ENCODE results near the gene BPIFB3. TPM values are rescaled to one million over a fixed set of nuclear protein-coding genes. Genes with fewer than 3 reads are reported as not detected.

The BPIFB3 gene
- total RNA-seq, 1 experiment from 2014 or later = not detected

DNA sequence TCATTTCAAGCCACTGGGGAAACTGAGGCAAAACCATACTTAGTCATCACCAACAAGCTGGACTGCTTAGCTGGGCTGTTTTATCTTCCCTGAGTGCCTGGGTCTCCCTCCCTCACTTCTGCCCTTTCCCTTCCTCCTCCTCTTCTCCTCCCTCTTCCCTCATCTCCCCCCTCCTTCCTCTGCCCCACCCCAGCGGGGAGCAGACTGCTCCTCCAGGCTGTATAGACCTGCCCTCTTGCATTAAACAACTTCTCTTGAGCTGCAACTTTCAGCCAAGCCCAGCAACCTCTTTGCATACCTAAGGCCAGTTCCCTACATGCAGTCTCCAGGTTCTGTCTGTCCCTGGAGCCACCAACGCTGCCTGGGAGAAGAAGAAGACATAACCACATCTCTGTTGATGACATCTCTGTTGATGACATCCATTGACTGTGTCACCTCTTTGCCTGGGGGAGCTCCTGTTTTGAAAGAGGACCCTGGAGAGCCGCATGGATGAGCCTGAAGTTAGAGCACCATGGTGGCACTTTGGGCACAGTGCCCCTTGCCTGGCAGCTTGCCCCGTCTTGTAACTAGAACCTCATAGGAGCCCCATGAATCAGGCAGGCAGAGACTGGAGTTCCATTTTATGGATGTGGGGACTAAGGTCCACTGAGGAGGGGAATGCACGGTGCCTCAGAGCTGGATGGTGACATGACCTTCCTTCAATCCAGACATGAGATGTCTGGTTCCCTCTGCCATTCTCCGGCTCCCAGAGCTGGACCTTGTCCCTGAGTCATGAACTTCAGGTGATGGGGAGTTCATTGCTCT is 30.1 kb upstream of the BPIFB3 start (continued):
- TF ChIP-seq, protein P1, sequence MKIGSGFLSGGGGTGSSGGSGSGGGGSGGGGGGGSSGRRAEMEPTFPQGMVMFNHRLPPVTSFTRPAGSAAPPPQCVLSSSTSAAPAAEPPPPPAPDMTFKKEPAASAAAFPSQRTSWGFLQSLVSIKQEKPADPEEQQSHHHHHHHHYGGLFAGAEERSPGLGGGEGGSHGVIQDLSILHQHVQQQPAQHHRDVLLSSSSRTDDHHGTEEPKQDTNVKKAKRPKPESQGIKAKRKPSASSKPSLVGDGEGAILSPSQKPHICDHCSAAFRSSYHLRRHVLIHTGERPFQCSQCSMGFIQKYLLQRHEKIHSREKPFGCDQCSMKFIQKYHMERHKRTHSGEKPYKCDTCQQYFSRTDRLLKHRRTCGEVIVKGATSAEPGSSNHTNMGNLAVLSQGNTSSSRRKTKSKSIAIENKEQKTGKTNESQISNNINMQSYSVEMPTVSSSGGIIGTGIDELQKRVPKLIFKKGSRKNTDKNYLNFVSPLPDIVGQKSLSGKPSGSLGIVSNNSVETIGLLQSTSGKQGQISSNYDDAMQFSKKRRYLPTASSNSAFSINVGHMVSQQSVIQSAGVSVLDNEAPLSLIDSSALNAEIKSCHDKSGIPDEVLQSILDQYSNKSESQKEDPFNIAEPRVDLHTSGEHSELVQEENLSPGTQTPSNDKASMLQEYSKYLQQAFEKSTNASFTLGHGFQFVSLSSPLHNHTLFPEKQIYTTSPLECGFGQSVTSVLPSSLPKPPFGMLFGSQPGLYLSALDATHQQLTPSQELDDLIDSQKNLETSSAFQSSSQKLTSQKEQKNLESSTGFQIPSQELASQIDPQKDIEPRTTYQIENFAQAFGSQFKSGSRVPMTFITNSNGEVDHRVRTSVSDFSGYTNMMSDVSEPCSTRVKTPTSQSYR (CRISPR knock-in tag; IDR thresholded peaks at IDR 0.05) = no peak
- TF ChIP-seq CBFB (CRISPR knock-in tag; IDR thresholded peaks at IDR 0.05; ENCODE audit: low read depth) (no peak), ZNF671 (CRISPR knock-in tag; IDR thresholded peaks at IDR 0.05) (no peak)
- TF ChIP-seq, protein P2, sequence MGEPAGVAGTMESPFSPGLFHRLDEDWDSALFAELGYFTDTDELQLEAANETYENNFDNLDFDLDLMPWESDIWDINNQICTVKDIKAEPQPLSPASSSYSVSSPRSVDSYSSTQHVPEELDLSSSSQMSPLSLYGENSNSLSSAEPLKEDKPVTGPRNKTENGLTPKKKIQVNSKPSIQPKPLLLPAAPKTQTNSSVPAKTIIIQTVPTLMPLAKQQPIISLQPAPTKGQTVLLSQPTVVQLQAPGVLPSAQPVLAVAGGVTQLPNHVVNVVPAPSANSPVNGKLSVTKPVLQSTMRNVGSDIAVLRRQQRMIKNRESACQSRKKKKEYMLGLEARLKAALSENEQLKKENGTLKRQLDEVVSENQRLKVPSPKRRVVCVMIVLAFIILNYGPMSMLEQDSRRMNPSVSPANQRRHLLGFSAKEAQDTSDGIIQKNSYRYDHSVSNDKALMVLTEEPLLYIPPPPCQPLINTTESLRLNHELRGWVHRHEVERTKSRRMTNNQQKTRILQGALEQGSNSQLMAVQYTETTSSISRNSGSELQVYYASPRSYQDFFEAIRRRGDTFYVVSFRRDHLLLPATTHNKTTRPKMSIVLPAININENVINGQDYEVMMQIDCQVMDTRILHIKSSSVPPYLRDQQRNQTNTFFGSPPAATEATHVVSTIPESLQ (CRISPR knock-in tag; IDR thresholded peaks at IDR 0.05) = no peak
- TF ChIP-seq, protein P3, sequence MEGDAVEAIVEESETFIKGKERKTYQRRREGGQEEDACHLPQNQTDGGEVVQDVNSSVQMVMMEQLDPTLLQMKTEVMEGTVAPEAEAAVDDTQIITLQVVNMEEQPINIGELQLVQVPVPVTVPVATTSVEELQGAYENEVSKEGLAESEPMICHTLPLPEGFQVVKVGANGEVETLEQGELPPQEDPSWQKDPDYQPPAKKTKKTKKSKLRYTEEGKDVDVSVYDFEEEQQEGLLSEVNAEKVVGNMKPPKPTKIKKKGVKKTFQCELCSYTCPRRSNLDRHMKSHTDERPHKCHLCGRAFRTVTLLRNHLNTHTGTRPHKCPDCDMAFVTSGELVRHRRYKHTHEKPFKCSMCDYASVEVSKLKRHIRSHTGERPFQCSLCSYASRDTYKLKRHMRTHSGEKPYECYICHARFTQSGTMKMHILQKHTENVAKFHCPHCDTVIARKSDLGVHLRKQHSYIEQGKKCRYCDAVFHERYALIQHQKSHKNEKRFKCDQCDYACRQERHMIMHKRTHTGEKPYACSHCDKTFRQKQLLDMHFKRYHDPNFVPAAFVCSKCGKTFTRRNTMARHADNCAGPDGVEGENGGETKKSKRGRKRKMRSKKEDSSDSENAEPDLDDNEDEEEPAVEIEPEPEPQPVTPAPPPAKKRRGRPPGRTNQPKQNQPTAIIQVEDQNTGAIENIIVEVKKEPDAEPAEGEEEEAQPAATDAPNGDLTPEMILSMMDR (IDR thresholded peaks at IDR 0.05) = no peak

DNA sequence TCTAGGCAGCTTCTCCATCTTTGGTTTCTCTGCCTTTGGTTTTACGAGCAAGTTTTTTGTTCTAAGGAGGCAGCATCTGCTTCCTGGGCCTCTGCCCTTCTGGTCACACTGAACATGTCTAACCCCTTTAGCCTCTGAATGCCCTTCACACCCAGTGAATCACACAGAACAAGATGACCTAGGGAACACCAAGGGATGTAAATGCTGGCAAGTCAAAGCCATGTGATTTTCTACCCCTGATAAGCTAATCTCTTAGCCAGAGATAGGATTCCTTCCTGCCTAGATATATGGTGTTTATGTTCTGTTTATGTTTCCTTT is 29.5 kb upstream of the BPIFB3 start:
- ChIA-PET CTCF (interaction anchor here (0.5 to 0.7 kb wide), 2 partner anchors 72 to 1391 kb away, joined by 3 read pairs; no protein-coding TSS in a partner anchor), POLR2A (no interaction called here)
- no peak overlapping the region for H3K27ac Mint-ChIP-seq
- DNase-seq (ENCODE audit: low spot score) (no peak), ATAC-seq (no peak)
- no peaks in the 10 kb centered on the region for H3K36me3 Mint-ChIP-seq
- no peaks in the 10 kb centered on the region for H3K27me3 Mint-ChIP-seq (ENCODE audit: low read depth)
- H3K4me1 Mint-ChIP-seq = no peaks in the 10 kb centered on the region
- no peaks in the 10 kb centered on the region for H3K9me3 Mint-ChIP-seq
- no peak overlapping the region for H3K4me3 Mint-ChIP-seq
- TF ChIP-seq, protein P4, sequence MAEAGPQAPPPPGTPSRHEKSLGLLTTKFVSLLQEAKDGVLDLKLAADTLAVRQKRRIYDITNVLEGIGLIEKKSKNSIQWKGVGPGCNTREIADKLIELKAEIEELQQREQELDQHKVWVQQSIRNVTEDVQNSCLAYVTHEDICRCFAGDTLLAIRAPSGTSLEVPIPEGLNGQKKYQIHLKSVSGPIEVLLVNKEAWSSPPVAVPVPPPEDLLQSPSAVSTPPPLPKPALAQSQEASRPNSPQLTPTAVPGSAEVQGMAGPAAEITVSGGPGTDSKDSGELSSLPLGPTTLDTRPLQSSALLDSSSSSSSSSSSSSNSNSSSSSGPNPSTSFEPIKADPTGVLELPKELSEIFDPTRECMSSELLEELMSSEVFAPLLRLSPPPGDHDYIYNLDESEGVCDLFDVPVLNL (CRISPR knock-in tag; IDR thresholded peaks at IDR 0.05; ENCODE audit: borderline replicate concordance, low read depth) = no peak
- TF ChIP-seq ZBTB21 (CRISPR knock-in tag; IDR thresholded peaks at IDR 0.05; ENCODE audit: borderline replicate concordance) (no peak), SP1 (CRISPR knock-in tag; conservative IDR thresholded peaks at IDR 0.05) (no peak), ZNF263 (CRISPR knock-in tag; IDR thresholded peaks at IDR 0.05; ENCODE audit: low read depth) (no peak), NR3C1 (CRISPR knock-in tag; conservative IDR thresholded peaks at IDR 0.05; ENCODE audit: low read depth) (no peak), HMGA2 (CRISPR knock-in tag; IDR thresholded peaks at IDR 0.05) (no peak)
- TF ChIP-seq, protein P5, sequence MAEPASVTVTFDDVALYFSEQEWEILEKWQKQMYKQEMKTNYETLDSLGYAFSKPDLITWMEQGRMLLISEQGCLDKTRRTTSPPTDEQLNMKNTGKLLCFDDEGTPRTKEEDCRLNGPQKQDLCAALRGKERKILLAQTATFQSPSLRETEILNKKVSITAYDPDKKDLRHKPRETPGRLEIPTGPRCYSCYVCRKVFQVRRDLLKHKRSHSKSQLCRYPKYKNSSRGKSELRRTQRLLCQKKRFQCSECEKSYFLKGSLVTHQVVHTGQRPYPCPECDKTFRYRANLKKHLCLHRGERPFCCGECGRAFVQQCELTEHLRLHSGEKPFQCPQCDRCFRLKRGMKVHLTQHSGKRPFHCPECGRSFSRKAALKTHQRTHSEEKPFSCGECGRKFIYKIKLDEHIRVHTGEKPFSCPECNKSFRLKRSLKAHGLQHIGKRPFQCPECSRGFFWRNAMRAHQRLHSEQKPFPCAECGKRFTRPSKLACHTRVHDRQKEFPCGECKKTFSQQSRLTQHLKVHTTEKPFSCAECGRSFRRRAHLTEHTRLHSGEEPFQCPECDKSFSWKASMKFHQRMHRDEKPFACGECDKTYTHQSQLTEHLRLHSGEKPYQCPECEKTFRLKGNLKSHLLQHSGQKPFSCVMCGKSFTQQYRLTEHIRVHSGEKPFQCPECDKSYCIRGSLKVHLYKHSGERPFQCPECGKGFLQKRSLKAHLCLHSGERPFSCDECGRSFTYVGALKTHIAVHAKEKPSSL (CRISPR knock-in tag; conservative IDR thresholded peaks at IDR 0.05) = no peak
- TF ChIP-seq, protein P6, sequence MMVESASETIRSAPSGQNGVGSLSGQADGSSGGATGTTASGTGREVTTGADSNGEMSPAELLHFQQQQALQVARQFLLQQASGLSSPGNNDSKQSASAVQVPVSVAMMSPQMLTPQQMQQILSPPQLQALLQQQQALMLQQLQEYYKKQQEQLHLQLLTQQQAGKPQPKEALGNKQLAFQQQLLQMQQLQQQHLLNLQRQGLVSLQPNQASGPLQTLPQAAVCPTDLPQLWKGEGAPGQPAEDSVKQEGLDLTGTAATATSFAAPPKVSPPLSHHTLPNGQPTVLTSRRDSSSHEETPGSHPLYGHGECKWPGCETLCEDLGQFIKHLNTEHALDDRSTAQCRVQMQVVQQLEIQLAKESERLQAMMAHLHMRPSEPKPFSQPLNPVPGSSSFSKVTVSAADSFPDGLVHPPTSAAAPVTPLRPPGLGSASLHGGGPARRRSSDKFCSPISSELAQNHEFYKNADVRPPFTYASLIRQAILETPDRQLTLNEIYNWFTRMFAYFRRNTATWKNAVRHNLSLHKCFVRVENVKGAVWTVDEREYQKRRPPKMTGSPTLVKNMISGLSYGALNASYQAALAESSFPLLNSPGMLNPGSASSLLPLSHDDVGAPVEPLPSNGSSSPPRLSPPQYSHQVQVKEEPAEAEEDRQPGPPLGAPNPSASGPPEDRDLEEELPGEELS (CRISPR knock-in tag; IDR thresholded peaks at IDR 0.05) = no peak
- TF ChIP-seq, protein P7, sequence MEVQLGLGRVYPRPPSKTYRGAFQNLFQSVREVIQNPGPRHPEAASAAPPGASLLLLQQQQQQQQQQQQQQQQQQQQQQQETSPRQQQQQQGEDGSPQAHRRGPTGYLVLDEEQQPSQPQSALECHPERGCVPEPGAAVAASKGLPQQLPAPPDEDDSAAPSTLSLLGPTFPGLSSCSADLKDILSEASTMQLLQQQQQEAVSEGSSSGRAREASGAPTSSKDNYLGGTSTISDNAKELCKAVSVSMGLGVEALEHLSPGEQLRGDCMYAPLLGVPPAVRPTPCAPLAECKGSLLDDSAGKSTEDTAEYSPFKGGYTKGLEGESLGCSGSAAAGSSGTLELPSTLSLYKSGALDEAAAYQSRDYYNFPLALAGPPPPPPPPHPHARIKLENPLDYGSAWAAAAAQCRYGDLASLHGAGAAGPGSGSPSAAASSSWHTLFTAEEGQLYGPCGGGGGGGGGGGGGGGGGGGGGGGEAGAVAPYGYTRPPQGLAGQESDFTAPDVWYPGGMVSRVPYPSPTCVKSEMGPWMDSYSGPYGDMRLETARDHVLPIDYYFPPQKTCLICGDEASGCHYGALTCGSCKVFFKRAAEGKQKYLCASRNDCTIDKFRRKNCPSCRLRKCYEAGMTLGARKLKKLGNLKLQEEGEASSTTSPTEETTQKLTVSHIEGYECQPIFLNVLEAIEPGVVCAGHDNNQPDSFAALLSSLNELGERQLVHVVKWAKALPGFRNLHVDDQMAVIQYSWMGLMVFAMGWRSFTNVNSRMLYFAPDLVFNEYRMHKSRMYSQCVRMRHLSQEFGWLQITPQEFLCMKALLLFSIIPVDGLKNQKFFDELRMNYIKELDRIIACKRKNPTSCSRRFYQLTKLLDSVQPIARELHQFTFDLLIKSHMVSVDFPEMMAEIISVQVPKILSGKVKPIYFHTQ (CRISPR knock-in tag; IDR thresholded peaks at IDR 0.05) = no peak
- TF ChIP-seq, protein P2 (CRISPR knock-in tag; IDR thresholded peaks at IDR 0.05) = no peak

All from WTC11 (cell line).